IMR-90 (cell line): ENCODE measurements around the gene TTBK2. TPM values are rescaled to one million over a fixed set of nuclear protein-coding genes. Genes with fewer than 3 reads are reported as not detected.

Experiments used
- ATAC-seq: fragments of 200-7000 bp; cut with Tn5 transposase; 2 replicates; pipeline ENCODE4 v1.9.1; 2020; ENCODE audit warnings: low read depth, mild to moderate bottlenecking, moderate library complexity
- BruUV-seq: library from RNA; stranded (reverse); fragments of 400-500 nt; replicated peaks from 2 replicates; lab custom pipeline; 2021; lab: Mats Ljungman, UMichigan
- CTCF ChIA-PET: fragments of 300-600 bp; formaldehyde crosslinking; extraction: SDS; loops from one replicate; lab custom pipeline; 2021; ENCODE audit warnings: antibody characterized with exemption; lab: Yijun Ruan, JAX
- POLR2A ChIA-PET: fragments of 300-600 bp; sonication (Branson Sonifier 250); formaldehyde crosslinking; loops from one replicate; lab custom pipeline; 2022; ENCODE audit warnings: antibody characterized with exemption; ENCODE audit not compliant: unreplicated experiment; lab: Charles Lee
- DNase-seq: peaks from one replicate; pipeline ENCODE4 v3.0.0; 2013
- H2AFZ ChIP-seq: replicated peaks from 2 replicates; pipeline ENCODE3; 2013; ENCODE audit warnings: low read length, mild to moderate bottlenecking; ENCODE audit not compliant: poor library complexity
- H2AK5ac ChIP-seq: 2 replicates; pipeline ENCODE4 v1.6.1; 2013; ENCODE audit warnings: low read depth, low read length, inconsistent platforms
- H2AK9ac ChIP-seq: replicated peaks from 2 replicates; pipeline ENCODE3; 2013; ENCODE audit warnings: mild to moderate bottlenecking, low read depth, low read length, moderate library complexity; ENCODE audit not compliant: poor library complexity
- H2BK120ac ChIP-seq: 2 replicates; pipeline ENCODE4 v1.6.1; 2013; ENCODE audit warnings: low read depth, low read length, inconsistent platforms
- H2BK15ac ChIP-seq: 3 replicates; pipeline ENCODE4 v1.6.1; 2013; ENCODE audit warnings: low read depth, low read length, inconsistent platforms
- H2BK20ac ChIP-seq: 2 replicates; pipeline ENCODE4 v1.6.1; 2013; ENCODE audit warnings: low read depth, mild to moderate bottlenecking, inconsistent platforms, low read length, moderate library complexity
- H2BK5ac ChIP-seq: 2 replicates; pipeline ENCODE4 v1.6.1; 2013; ENCODE audit warnings: mild to moderate bottlenecking, low read depth, low read length, inconsistent platforms; ENCODE audit not compliant: poor library complexity, severe bottlenecking
- H3K14ac ChIP-seq: replicated peaks from 2 replicates; pipeline ENCODE4 v1.6.1; 2013; ENCODE audit warnings: low read depth, low read length, inconsistent platforms
- H3K18ac ChIP-seq: 2 replicates; pipeline ENCODE4 v1.6.1; 2013; ENCODE audit warnings: low read depth, low read length, control low read depth
- H3K23ac ChIP-seq: 2 replicates; pipeline ENCODE4 v1.6.1; 2013; ENCODE audit warnings: low read depth, low read length, inconsistent platforms
- H3K27ac ChIP-seq: 2 replicates; pipeline ENCODE4 v1.5.1; 2013; ENCODE audit warnings: mild to moderate bottlenecking, control low read depth, low read length; ENCODE audit not compliant: insufficient read depth
- H3K27me3 ChIP-seq: 2 replicates; pipeline ENCODE4 v1.6.1; 2013; ENCODE audit warnings: low read length; ENCODE audit not compliant: control insufficient read depth, insufficient read depth
- H3K36me3 ChIP-seq: 2 replicates; pipeline ENCODE4 v1.6.1; 2013; ENCODE audit warnings: low read length, mixed read lengths; ENCODE audit not compliant: control insufficient read depth, insufficient read depth
- H3K4ac ChIP-seq: 2 replicates; pipeline ENCODE4 v1.6.1; 2013; ENCODE audit warnings: low read depth, low read length, inconsistent platforms
- H3K4me1 ChIP-seq: 2 replicates; pipeline ENCODE4 v1.6.1; 2013; ENCODE audit warnings: low read length, mixed read lengths; ENCODE audit not compliant: control insufficient read depth, insufficient read depth
- H3K4me2 ChIP-seq: 2 replicates; pipeline ENCODE4 v1.6.1; 2013; ENCODE audit warnings: low read depth, mild to moderate bottlenecking, control low read depth, low read length, moderate library complexity
- H3K4me3 ChIP-seq: 2 replicates; pipeline ENCODE4 v1.5.1; 2013; ENCODE audit warnings: low read depth, mild to moderate bottlenecking, control low read depth, low read length, moderate library complexity; ENCODE audit not compliant: insufficient read depth
- H3K56ac ChIP-seq: 2 replicates; pipeline ENCODE4 v1.6.1; 2013; ENCODE audit warnings: low read length, inconsistent platforms; ENCODE audit not compliant: insufficient read depth; ENCODE audit errors: extremely low read depth
- H3K79me1 ChIP-seq, 2 experiments: 2 replicates each; pipeline ENCODE4 v1.6.1; 2013; ENCODE audit warnings: low read length in 2 of 2, inconsistent platforms in 1 of 2, low read depth in 1 of 2
- H3K9ac ChIP-seq: 2 replicates; pipeline ENCODE4 v1.6.1; 2013; ENCODE audit warnings: low read depth, low read length, control low read depth
- H3K9me1 ChIP-seq: 2 replicates; pipeline ENCODE4 v1.6.1; 2013; ENCODE audit warnings: low read length, inconsistent platforms; ENCODE audit not compliant: insufficient read depth
- H3K9me3 ChIP-seq: 2 replicates; pipeline ENCODE4 v1.6.1; 2013; ENCODE audit warnings: low read length; ENCODE audit not compliant: control insufficient read depth, insufficient read depth
- H4K20me1 ChIP-seq: 2 replicates; pipeline ENCODE4 v1.6.1; 2013; ENCODE audit warnings: low read length, inconsistent platforms; ENCODE audit not compliant: insufficient read depth
- H4K5ac ChIP-seq: 2 replicates; pipeline ENCODE4 v1.6.1; 2013; ENCODE audit warnings: mild to moderate bottlenecking, low read depth, low read length, control low read depth
- H4K8ac ChIP-seq, 2 experiments: 2 replicates each; pipeline ENCODE4 v1.6.1; 2013; ENCODE audit warnings: low read depth in 2 of 2, low read length in 2 of 2, control low read depth in 1 of 2, inconsistent platforms in 1 of 2
- H4K91ac ChIP-seq: 2 replicates; pipeline ENCODE4 v1.6.1; 2013; ENCODE audit warnings: low read depth, low read length, inconsistent platforms; ENCODE audit not compliant: insufficient read depth
- BHLHE40 ChIP-seq: fragments of 150-350 bp; IDR thresholded peaks from 2 replicates; pipeline ENCODE4 v1.6.1; 2016; ENCODE audit warnings: mild to moderate bottlenecking, low read depth, low read length
- CHD1 ChIP-seq: IDR thresholded peaks from 2 replicates; pipeline ENCODE4 v1.6.1; 2012; ENCODE audit warnings: low read depth, low read length, improper control_type of control experiment
- MAFK ChIP-seq: IDR thresholded peaks from 2 replicates; pipeline ENCODE4 v1.6.1; 2012; ENCODE audit warnings: low read depth, low read length, improper control_type of control experiment
- MAZ ChIP-seq: IDR thresholded peaks from 2 replicates; pipeline ENCODE4 v1.6.1; 2012; ENCODE audit warnings: low read depth, mild to moderate bottlenecking, low read length, improper control_type of control experiment, moderate library complexity, borderline replicate concordance
- NFE2L2 ChIP-seq: fragments of 150-350 bp; IDR thresholded peaks from 2 replicates; pipeline ENCODE4 v1.6.1; 2016; ENCODE audit warnings: low read depth, mild to moderate bottlenecking, low read length
- RAD21 ChIP-seq: IDR thresholded peaks from 2 replicates; pipeline ENCODE4 v1.6.1; 2012; ENCODE audit warnings: low read length, improper control_type of control experiment
- RCOR1 ChIP-seq: IDR thresholded peaks from 2 replicates; pipeline ENCODE4 v1.6.1; 2012; ENCODE audit warnings: mild to moderate bottlenecking, low read length, improper control_type of control experiment; ENCODE audit not compliant: insufficient replicate concordance
- SMC3 ChIP-seq: fragments of 150-350 bp; IDR thresholded peaks from 2 replicates; pipeline ENCODE4 v1.6.1; 2016; ENCODE audit warnings: low read depth, mild to moderate bottlenecking, antibody characterized with exemption, low read length, moderate library complexity
- WGBS, 2 experiments: methylation state at CpG; one replicate each; pipeline versions ENCODE4 v1.1.5 to v1.1.7; 2013; ENCODE audit warnings: missing lambda C conversion rate in 2 of 2; ENCODE audit not compliant: insufficient read length in 1 of 2; ENCODE audit errors: extremely low coverage in 2 of 2; 5-methylcytosine and 5-hydroxymethylcytosine counted together
- dilution Hi-C: fragments of 300-500 bp; cut with HindIII; formaldehyde crosslinking; loops from one replicate; pipeline ENCODE4 v1.14.3; 2018; ENCODE audit warnings: low sequenced_read_pairs; ENCODE audit not compliant: unreplicated experiment
- in situ Hi-C: fragments of 300-500 bp; cut with MboI; formaldehyde crosslinking; loops from 3 replicates; pipeline ENCODE4 v1.14.3; 2019; ENCODE audit warnings: low sequenced_read_pairs, inconsistent platforms, mixed read lengths
- intact Hi-C: fragments of 100-400 bp; cut with micrococcal nuclease; formaldehyde crosslinking; loops from 2 replicates; pipeline ENCODE4 v1.10.0; 2022
- polyA plus RNA-seq, 3 experiments: library from polyadenylated mRNA; depleted of rRNA; stranded (reverse); fragments of >200 nt; gene quantifications; 2 replicates each; pipeline ENCODE4 v1.2.3, GENCODE V29; 2012; ENCODE audit warnings: low replicate concordance in 1 of 3
- total RNA-seq: library from RNA; depleted of rRNA; stranded (reverse); fragments of >200 nt; gene quantifications from 2 replicates; pipeline ENCODE4 v1.2.3, GENCODE V29; 2012
- TF ChIP-seq, protein P1 (sequence below): conservative IDR thresholded peaks from 2 replicates; pipeline ENCODE4 v1.5.1; 2012; ENCODE audit warnings: mild to moderate bottlenecking, low read depth, low read length, improper control_type of control experiment
- TF ChIP-seq, protein P2 (sequence below): fragments of 150-350 bp; IDR thresholded peaks from 2 replicates; pipeline ENCODE4 v1.6.1; 2016; ENCODE audit warnings: low read depth, mild to moderate bottlenecking, low read length, moderate library complexity, borderline replicate concordance

The TTBK2 gene
- total and polyA plus RNA-seq, 2 of the 4 experiments (the other 2 are of a cell fraction), result 2.4 to 3.2 TPM

DNA sequence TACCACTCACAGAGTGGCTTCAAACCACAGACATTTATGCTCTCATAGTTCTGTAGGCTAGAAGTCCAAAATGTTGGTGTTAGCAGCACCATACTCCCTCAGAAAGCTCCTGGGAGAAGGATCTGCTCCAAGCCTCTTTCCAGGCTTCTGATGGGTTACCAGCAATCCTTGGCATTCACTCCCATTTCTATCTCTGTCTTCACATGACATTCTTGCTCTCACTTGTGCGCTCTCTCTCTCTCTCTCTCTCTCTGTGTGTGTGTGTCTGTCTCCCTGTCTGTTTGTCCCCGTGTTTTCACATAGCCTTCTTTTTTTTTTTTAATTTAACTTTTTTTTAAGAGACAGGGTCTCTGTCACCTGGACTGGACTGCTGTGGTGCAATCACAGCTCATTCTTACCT, 209.9 kb downstream of the TTBK2 start:
- Histone ChIP-seq H3K4me3 (no peak overlapping the region), H3K56ac (no peak overlapping the region), H2BK20ac (no peak overlapping the region), H3K4me2 (no peak overlapping the region), H3K79me1 (peaks cover 0 to 6% of the 10 kb centered on the region in 2 experiments; a peak in 1 of 4 replicates), H2BK120ac (no peak overlapping the region), H3K9me3 (no peaks in the 10 kb centered on the region), H4K5ac (no peak overlapping the region), H2AFZ (no peak overlapping the region), H3K27me3 (no peaks in the 10 kb centered on the region), H2BK5ac (no peak overlapping the region), H4K91ac (no peak overlapping the region), H2AK5ac (no peak overlapping the region), H3K27ac (no peak overlapping the region), H3K18ac (no peak overlapping the region), H4K8ac (no peak overlapping the region), H3K14ac (no peak overlapping the region), H2AK9ac (no peak overlapping the region), H3K9me1 (no peaks in the 10 kb centered on the region; the same call in 1 of the 2 replicates), H3K23ac (no peak overlapping the region), H3K4ac (no peak overlapping the region), H4K20me1 (no peaks in the 10 kb centered on the region), H2BK15ac (no peak overlapping the region), H3K9ac (no peak overlapping the region), H3K4me1 (peaks cover 1% of the 10 kb centered on the region; the same call in 1 of the 2 replicates), H3K36me3 (no peaks in the 10 kb centered on the region)
- no peak for TF ChIP-seq BHLHE40
- TF ChIP-seq SMC3, result no peak
- no peak for TF ChIP-seq RCOR1
- TF ChIP-seq, protein P1, sequence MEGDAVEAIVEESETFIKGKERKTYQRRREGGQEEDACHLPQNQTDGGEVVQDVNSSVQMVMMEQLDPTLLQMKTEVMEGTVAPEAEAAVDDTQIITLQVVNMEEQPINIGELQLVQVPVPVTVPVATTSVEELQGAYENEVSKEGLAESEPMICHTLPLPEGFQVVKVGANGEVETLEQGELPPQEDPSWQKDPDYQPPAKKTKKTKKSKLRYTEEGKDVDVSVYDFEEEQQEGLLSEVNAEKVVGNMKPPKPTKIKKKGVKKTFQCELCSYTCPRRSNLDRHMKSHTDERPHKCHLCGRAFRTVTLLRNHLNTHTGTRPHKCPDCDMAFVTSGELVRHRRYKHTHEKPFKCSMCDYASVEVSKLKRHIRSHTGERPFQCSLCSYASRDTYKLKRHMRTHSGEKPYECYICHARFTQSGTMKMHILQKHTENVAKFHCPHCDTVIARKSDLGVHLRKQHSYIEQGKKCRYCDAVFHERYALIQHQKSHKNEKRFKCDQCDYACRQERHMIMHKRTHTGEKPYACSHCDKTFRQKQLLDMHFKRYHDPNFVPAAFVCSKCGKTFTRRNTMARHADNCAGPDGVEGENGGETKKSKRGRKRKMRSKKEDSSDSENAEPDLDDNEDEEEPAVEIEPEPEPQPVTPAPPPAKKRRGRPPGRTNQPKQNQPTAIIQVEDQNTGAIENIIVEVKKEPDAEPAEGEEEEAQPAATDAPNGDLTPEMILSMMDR, result no peak
- TF ChIP-seq MAFK, result no peak
- no peak for TF ChIP-seq CHD1
- TF ChIP-seq MAZ, result no peak
- TF ChIP-seq, protein P2, sequence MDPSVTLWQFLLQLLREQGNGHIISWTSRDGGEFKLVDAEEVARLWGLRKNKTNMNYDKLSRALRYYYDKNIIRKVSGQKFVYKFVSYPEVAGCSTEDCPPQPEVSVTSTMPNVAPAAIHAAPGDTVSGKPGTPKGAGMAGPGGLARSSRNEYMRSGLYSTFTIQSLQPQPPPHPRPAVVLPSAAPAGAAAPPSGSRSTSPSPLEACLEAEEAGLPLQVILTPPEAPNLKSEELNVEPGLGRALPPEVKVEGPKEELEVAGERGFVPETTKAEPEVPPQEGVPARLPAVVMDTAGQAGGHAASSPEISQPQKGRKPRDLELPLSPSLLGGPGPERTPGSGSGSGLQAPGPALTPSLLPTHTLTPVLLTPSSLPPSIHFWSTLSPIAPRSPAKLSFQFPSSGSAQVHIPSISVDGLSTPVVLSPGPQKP, result no peak
- no peak for TF ChIP-seq NFE2L2
- no peak for TF ChIP-seq RAD21
- dilution Hi-C loops (no loop called here), intact Hi-C loops (no loop called here), in situ Hi-C loops (loop anchor here (5.0 kb wide), 1 partner anchor 212 kb away; the partner anchor contains the start of gene TTBK2)
- no peak for ATAC-seq
- no CpG with 5 or more reads among the region's 2 CpGs for WGBS, 2 experiments
- ChIA-PET POLR2A (no interaction called here), CTCF (no interaction called here)
- BruUV-seq, result no TSS peak
- no peak for DNase-seq
